Neutrophil (primary cell): Measurements from ENCODE around the gene FSCN2.

ENCODE experiments used
- H3K27ac ChIP-seq: fragments of 200-600 bp; sonication (generic); 2 replicates; pipeline ENCODE4 v1.5.1; 2016; ENCODE audit warnings: mild to moderate bottlenecking, moderate library complexity
- H3K27me3 ChIP-seq: fragments of 200-600 bp; sonication (generic); 2 replicates; pipeline ENCODE4 v1.6.0; 2016; ENCODE audit warnings: mild to moderate bottlenecking
- H3K36me3 ChIP-seq: fragments of 200-600 bp; sonication (generic); 2 replicates; pipeline ENCODE4 v1.5.1; 2017
- H3K4me1 ChIP-seq, 2 experiments: fragments of 200-600 bp in 1 of 2; sonication (generic) in 1 of 2; 1 replicate in 1 of 2; 2 replicates in 1 of 2; pipeline versions ENCODE4 v1.5.1 to v1.6.1; 2013 to 2016; ENCODE audit warnings: low read depth in 1 of 2, low read length in 1 of 2, mild to moderate bottlenecking in 1 of 2, moderate library complexity in 1 of 2; ENCODE audit not compliant: control insufficient read depth in 1 of 2, insufficient read depth in 1 of 2
- H3K4me3 ChIP-seq, 2 experiments: fragments of 200-600 bp in 1 of 2; sonication (generic) in 1 of 2; 1 replicate in 1 of 2; 2 replicates in 1 of 2; pipeline ENCODE4 v1.5.1; 2013 to 2016; ENCODE audit warnings: low read depth in 1 of 2, low read length in 1 of 2, mild to moderate bottlenecking in 1 of 2, moderate library complexity in 1 of 2
- H3K9me3 ChIP-seq: fragments of 200-600 bp; sonication (generic); 2 replicates; pipeline ENCODE4 v1.5.1; 2016
- CTCF ChIP-seq: fragments of 200-600 bp; sonication (generic); IDR thresholded peaks from 2 replicates; pipeline ENCODE4 v1.5.1; 2016; ENCODE audit warnings: antibody characterized with exemption

Gene FSCN2

GRCh38 chr17:81486199-81486810 is 41.9 kb upstream of the FSCN2 start:
- Histone ChIP-seq H3K9me3 (no peaks in the 10 kb centered on the region), H3K4me1 (peaks cover 36 to 39% of the 10 kb centered on the region in 2 experiments), H3K4me3 (no peak overlapping the region), H3K27me3 (peaks cover 97% of the 10 kb centered on the region), H3K36me3 (no peaks in the 10 kb centered on the region), H3K27ac (no peak overlapping the region)
- TF ChIP-seq CTCF = no peak

- TF ChIP-seq CTCF = no peak
- H3K27me3 ChIP-seq = peaks cover 97% of the 10 kb centered on the region
- no peak overlapping the region for H3K27ac ChIP-seq
- no peaks in the 10 kb centered on the region for H3K9me3 ChIP-seq
- H3K4me3 ChIP-seq = no peak overlapping the region
- H3K36me3 ChIP-seq = no peaks in the 10 kb centered on the region
- H3K4me1 ChIP-seq = peaks cover 30 to 31% of the 10 kb centered on the region in 2 experiments
Observed at GRCh38 chr17:81487089-81487486, 41.1 kb upstream of the FSCN2 start.

GRCh38 chr17:81487487-81488275 is 40.5 kb upstream of the FSCN2 start:
- H3K4me1 ChIP-seq = peaks cover 30% of the 10 kb centered on the region in 2 experiments
- peaks cover 97% of the 10 kb centered on the region for H3K27me3 ChIP-seq
- no peaks in the 10 kb centered on the region for H3K9me3 ChIP-seq
- no peak overlapping the region for H3K27ac ChIP-seq
- H3K4me3 ChIP-seq = peak overlapping the region; percentile 61 to 62
- H3K36me3 ChIP-seq = no peaks in the 10 kb centered on the region
- no peak for TF ChIP-seq CTCF

GRCh38 chr17:81488276-81488860 is 39.8 kb upstream of the FSCN2 start:
- no peak overlapping the region for H3K27ac ChIP-seq
- peaks cover 27% of the 10 kb centered on the region in 2 experiments for H3K4me1 ChIP-seq
- H3K36me3 ChIP-seq = no peaks in the 10 kb centered on the region
- no peaks in the 10 kb centered on the region for H3K9me3 ChIP-seq
- H3K27me3 ChIP-seq = peaks cover 97% of the 10 kb centered on the region
- peak overlapping the region; percentile 61 to 62 for H3K4me3 ChIP-seq
- TF ChIP-seq CTCF = no peak

- TF ChIP-seq CTCF = no peak
- no peaks in the 10 kb centered on the region for H3K9me3 ChIP-seq
- H3K4me1 ChIP-seq = peaks cover 17% of the 10 kb centered on the region in 2 experiments
- H3K36me3 ChIP-seq = no peaks in the 10 kb centered on the region
- H3K27me3 ChIP-seq = peaks cover 93% of the 10 kb centered on the region
- H3K27ac ChIP-seq = no peak overlapping the region
- H3K4me3 ChIP-seq = no peak overlapping the region
Observed at GRCh38 chr17:81489012-81489997, 38.9 kb upstream of the FSCN2 start.
